ENCODE results near the gene MAML2. TPM values are rescaled to one million over a fixed set of nuclear protein-coding genes. Genes with fewer than 3 reads are reported as not detected.

Gene MAML2
- total RNA-seq, 4 donors from 2014 or later: 20.0 to 33.7 (median 23.2) TPM

DNA sequence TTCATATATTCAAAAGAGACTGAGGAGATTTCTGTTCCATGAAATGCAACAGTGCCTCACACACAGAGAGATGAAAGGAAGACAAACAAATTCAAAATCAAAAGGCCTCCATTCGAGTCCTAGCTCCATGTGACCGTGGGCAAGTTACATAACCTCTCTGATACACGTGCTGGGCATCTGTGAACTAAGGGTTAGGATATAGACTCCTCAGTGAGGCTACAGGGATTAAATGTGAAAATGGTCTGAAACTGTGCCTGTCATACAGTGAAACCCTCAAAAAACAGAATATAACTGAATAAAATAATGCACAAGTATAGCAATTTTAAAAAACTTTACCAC, 307.3 kb downstream of the MAML2 start:
- intact Hi-C loops (cut with DNase I): no loop called here
- no peak for DNase-seq (ENCODE audit: extremely low spot score)
- peaks cover 0 to 15% (median 8%) of the 10 kb centered on the region in 4 donors for H3K4me1 ChIP-seq
- H3K36me3 ChIP-seq: no peaks in the 10 kb centered on the region
- no peak overlapping the region for H3K27ac ChIP-seq (replicated peaks in 1 of 4)
- no peaks in the 10 kb centered on the region for H3K27me3 ChIP-seq
- H3K9me3 ChIP-seq: no peaks in the 10 kb centered on the region
- 72% methylated on average over 3 of the region's 3 CpGs for WGBS
- H3K4me3 ChIP-seq: no peak overlapping the region
- TF ChIP-seq EP300 (IDR thresholded peaks at IDR 0.05): no peak
- TF ChIP-seq POLR2A (IDR thresholded peaks at IDR 0.05; ENCODE audit: low read depth): no peak
- no peak for TF ChIP-seq CTCF (IDR thresholded peaks at IDR 0.05)
- TF ChIP-seq POLR2AphosphoS5 (IDR thresholded peaks at IDR 0.05): no peak

- DNase-seq (ENCODE audit: extremely low spot score): no peak
- 80% methylated on average over 5 of the region's 5 CpGs for WGBS
- H3K36me3 ChIP-seq: no peaks in the 10 kb centered on the region
- no peak overlapping the region for H3K4me3 ChIP-seq
- intact Hi-C loops (cut with DNase I): no loop called here
- no peaks in the 10 kb centered on the region for H3K27me3 ChIP-seq
- H3K4me1 ChIP-seq: peaks cover 0 to 15% (median 8%) of the 10 kb centered on the region in 4 donors
- H3K27ac ChIP-seq (replicated peaks in 1 of 4): no peak overlapping the region
- H3K9me3 ChIP-seq: no peaks in the 10 kb centered on the region
- TF ChIP-seq CTCF (IDR thresholded peaks at IDR 0.05) (no peak), POLR2A (IDR thresholded peaks at IDR 0.05; ENCODE audit: low read depth) (no peak), EP300 (IDR thresholded peaks at IDR 0.05) (no peak), POLR2AphosphoS5 (IDR thresholded peaks at IDR 0.05) (no peak)
These were observed 307.8 kb downstream of the MAML2 start for GRCh38 chr11:96035031-96035739.

DNA sequence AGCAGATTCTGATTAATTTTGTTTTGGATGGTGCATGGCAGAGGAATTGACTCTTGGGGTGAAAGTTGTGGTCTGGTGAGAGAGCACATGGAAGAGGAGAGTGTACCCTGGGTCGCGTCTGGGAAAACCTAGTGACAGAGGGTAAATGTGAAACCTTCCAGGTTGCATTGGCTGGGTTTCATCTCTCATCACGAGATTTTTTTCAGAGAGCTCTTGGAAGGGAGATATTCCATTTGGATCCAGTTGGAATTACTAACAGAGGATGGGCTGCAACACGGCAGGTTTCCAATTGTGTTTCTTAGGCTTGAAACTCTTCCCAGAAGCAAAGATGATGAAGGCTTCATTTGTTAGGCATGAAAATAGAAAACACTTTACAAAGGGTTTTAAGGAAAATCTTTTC, 309.4 kb downstream of the MAML2 start:
- H3K4me3 ChIP-seq: no peak overlapping the region
- H3K27me3 ChIP-seq: no peaks in the 10 kb centered on the region
- WGBS: 81% methylated on average over 4 of the region's 4 CpGs
- no peaks in the 10 kb centered on the region for H3K36me3 ChIP-seq
- no peak overlapping the region for H3K27ac ChIP-seq (replicated peaks in 1 of 4)
- intact Hi-C loops (cut with DNase I): no loop called here
- H3K9me3 ChIP-seq: no peaks in the 10 kb centered on the region
- TF ChIP-seq POLR2AphosphoS5 (IDR thresholded peaks at IDR 0.05) (no peak), EP300 (IDR thresholded peaks at IDR 0.05) (no peak), CTCF (IDR thresholded peaks at IDR 0.05) (no peak), POLR2A (IDR thresholded peaks at IDR 0.05; ENCODE audit: low read depth) (no peak)
- no peak for DNase-seq (ENCODE audit: extremely low spot score)
- H3K4me1 ChIP-seq: peaks cover 0 to 15% (median 8%) of the 10 kb centered on the region in 4 donors

GRCh38 chr11:96033095-96033494, 309.9 kb downstream of the MAML2 start:
- no peak overlapping the region for H3K27ac ChIP-seq (replicated peaks in 1 of 4)
- no peaks in the 10 kb centered on the region for H3K36me3 ChIP-seq
- TF ChIP-seq POLR2A (IDR thresholded peaks at IDR 0.05; ENCODE audit: low read depth) (no peak), CTCF (IDR thresholded peaks at IDR 0.05) (no peak), EP300 (IDR thresholded peaks at IDR 0.05) (no peak)
- H3K4me1 ChIP-seq: peaks cover 0 to 15% (median 8%) of the 10 kb centered on the region in 4 donors
- H3K9me3 ChIP-seq: no peaks in the 10 kb centered on the region
- no peak for DNase-seq (ENCODE audit: extremely low spot score)
- intact Hi-C loops (cut with DNase I): no loop called here
- H3K27me3 ChIP-seq: no peaks in the 10 kb centered on the region
- H3K4me3 ChIP-seq: no peak overlapping the region

- no peak for TF ChIP-seq POLR2AphosphoS5 (IDR thresholded peaks at IDR 0.05)
- no peak for TF ChIP-seq EP300 (IDR thresholded peaks at IDR 0.05)
- no peak for TF ChIP-seq CTCF (IDR thresholded peaks at IDR 0.05)
- TF ChIP-seq POLR2A (IDR thresholded peaks at IDR 0.05; ENCODE audit: low read depth): no peak
- intact Hi-C loops (cut with DNase I): no loop called here
- H3K4me3 ChIP-seq: no peak overlapping the region
- H3K27me3 ChIP-seq: no peaks in the 10 kb centered on the region
- no peak overlapping the region for H3K27ac ChIP-seq (replicated peaks in 1 of 4)
- peaks cover 0 to 3% (median 0%) of the 10 kb centered on the region in 4 donors for H3K4me1 ChIP-seq
- no peak for DNase-seq (ENCODE audit: extremely low spot score)
- no peaks in the 10 kb centered on the region for H3K9me3 ChIP-seq
- H3K36me3 ChIP-seq: no peaks in the 10 kb centered on the region
These were observed 314.2 kb downstream of the MAML2 start for GRCh38 chr11:96028746-96029145.

All from esophagus muscularis mucosa (tissue), 4 donors.